Ectodermal cell (in vitro differentiated cells): Measurements from ENCODE around the gene COLQ.
"Not testable (repeated sequence)": the region's sequence is repeated elsewhere in the genome, so short reads cannot be mapped to it uniquely, and the experiment has no call there.

ENCODE experiments used
- H3K27ac ChIP-seq: 2 replicates; pipeline ENCODE4 v1.7.0; 2013; ENCODE audit warnings: mild to moderate bottlenecking, low read depth, low read length; ENCODE audit not compliant: insufficient read depth, poor library complexity, severe bottlenecking
- H3K27me3 ChIP-seq: 2 replicates; pipeline ENCODE4 v1.7.0; 2013; ENCODE audit warnings: mild to moderate bottlenecking, low read length; ENCODE audit not compliant: insufficient read depth, control insufficient read depth, poor library complexity, severe bottlenecking
- H3K36me3 ChIP-seq: one replicate; pipeline ENCODE4 v1.7.0; 2013; ENCODE audit warnings: low read length; ENCODE audit not compliant: control insufficient read depth, insufficient read depth
- H3K4me1 ChIP-seq: one replicate; pipeline ENCODE4 v1.7.0; 2013; ENCODE audit warnings: low read length; ENCODE audit not compliant: control insufficient read depth, insufficient read depth
- H3K4me3 ChIP-seq: 2 replicates; pipeline ENCODE4 v1.7.0; 2013; ENCODE audit warnings: low read depth, low read length, control low read depth; ENCODE audit not compliant: insufficient read depth
- H3K9me3 ChIP-seq: 2 replicates; pipeline ENCODE4 v1.7.0; 2013; ENCODE audit warnings: mild to moderate bottlenecking, low read length, moderate library complexity; ENCODE audit not compliant: control insufficient read depth
- WGBS, 2 experiments: methylation state at CpG; one replicate each; pipeline ENCODE4 v1.1.7; 2013; ENCODE audit warnings: missing lambda C conversion rate in 2 of 2; 5-methylcytosine and 5-hydroxymethylcytosine counted together

COLQ gene

GRCh38 chr3:15460891-15461531 lies 60.5 kb downstream of the COLQ start:
- no peak overlapping the region for H3K4me3 ChIP-seq
- no peaks in the 10 kb centered on the region for H3K27me3 ChIP-seq
- H3K4me1 ChIP-seq = no peaks in the 10 kb centered on the region
- H3K36me3 ChIP-seq = no peaks in the 10 kb centered on the region
- H3K9me3 ChIP-seq = no peaks in the 10 kb centered on the region
- no peak overlapping the region for H3K27ac ChIP-seq
- 77 to 82% methylated on average over 4 of the region's 4 CpGs for WGBS, 2 experiments

DNA sequence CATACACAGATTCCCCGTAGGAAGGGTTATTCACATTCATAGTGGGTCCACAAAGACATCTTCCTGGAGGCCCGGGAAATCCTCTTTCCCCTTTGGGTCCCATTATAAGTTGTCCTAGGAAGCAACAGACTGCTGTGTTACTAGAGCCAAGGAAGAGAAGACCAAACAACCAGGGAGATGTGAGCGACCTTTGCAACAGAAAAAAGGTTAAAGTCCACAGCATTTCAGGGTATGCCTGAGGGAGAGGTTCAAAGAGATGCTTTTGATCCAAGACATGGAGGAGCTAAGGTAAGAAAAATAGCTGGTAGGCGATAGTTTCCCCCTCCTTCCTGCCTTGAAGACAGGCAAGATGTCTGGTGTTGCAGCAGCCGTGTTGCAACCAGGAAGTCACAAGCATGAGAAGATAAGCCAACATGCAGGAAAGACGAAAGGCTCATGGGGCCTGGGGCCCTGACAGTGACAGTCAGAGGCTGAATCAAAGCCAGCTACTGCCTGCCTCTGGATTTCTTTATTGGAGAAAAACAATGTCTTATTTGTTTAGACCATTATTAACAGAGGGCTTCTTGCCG lies 63.2 kb downstream of the COLQ start:
- no peaks in the 10 kb centered on the region for H3K4me1 ChIP-seq
- H3K36me3 ChIP-seq = no peaks in the 10 kb centered on the region
- H3K9me3 ChIP-seq = no peaks in the 10 kb centered on the region
- no peak overlapping the region for H3K27ac ChIP-seq
- H3K27me3 ChIP-seq = no peaks in the 10 kb centered on the region
- WGBS, 2 experiments = 91 to 92% methylated on average over 6 of the region's 7 CpGs
- no peak overlapping the region for H3K4me3 ChIP-seq

DNA sequence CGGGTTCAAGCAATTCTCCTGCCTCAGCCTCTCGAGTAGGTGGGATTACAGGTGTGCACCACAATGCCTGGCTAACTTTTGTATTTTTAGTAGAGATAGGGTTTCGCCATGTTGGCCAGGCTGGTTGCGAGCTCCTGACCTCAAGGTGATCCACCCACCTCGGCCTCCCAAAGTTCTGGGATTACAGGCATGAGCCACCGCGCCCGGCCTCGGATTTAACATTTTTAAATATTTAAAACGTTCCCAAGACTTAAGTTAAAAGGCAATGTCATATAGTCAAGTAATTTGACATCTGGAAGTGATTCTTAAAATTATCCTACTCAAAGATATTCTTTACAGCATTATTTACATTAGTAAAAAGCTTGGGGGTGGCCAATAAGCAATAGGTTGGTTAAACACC lies 64.6 kb downstream of the COLQ start:
- not testable (repeated sequence) for H3K27ac ChIP-seq, H3K9me3 ChIP-seq, H3K4me3 ChIP-seq, H3K36me3 ChIP-seq, H3K4me1 ChIP-seq, H3K27me3 ChIP-seq
- 82 to 94% methylated on average over 9 to 10 of the region's 10 CpGs for WGBS, 2 experiments

GRCh38 chr3:15456321-15456720 lies 65.2 kb downstream of the COLQ start:
- no peaks in the 10 kb centered on the region for H3K27me3 ChIP-seq

DNA sequence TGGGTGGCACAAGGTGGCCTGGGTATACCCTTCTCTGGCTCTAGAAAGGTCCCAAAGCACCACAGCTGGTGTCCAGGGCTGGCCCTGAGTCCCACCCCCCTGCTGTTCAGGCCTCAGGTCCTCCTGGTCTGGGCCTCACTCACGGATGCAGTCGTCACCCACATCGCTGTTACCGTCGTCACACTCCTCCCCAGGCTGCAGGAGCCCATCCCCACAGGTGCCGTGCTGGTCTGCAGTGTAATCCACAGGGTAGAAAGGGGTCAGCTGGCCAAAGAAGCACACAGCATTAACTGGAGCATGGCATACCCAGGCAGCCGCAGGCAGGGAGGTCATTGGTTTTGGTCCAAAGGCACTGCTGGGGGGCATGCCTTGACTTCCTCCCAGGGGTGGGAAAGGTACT lies 65.8 kb downstream of the COLQ start:
- WGBS, 2 experiments = 94% methylated on average over 7 of the region's 7 CpGs
- Histone ChIP-seq H3K4me3 (no peak overlapping the region), H3K9me3 (no peaks in the 10 kb centered on the region), H3K27ac (no peak overlapping the region), H3K36me3 (no peaks in the 10 kb centered on the region), H3K4me1 (no peaks in the 10 kb centered on the region), H3K27me3 (no peaks in the 10 kb centered on the region)

More at GRCh38 chr3:15456321-15456720, 65.2 kb downstream of the COLQ start:
- Histone ChIP-seq H3K36me3 (no peaks in the 10 kb centered on the region), H3K4me3 (no peak overlapping the region), H3K4me1 (no peaks in the 10 kb centered on the region), H3K27ac (no peak overlapping the region), H3K9me3 (no peaks in the 10 kb centered on the region)
- WGBS, 2 experiments = 95 to 96% methylated on average over 2 of the region's 2 CpGs

DNA sequence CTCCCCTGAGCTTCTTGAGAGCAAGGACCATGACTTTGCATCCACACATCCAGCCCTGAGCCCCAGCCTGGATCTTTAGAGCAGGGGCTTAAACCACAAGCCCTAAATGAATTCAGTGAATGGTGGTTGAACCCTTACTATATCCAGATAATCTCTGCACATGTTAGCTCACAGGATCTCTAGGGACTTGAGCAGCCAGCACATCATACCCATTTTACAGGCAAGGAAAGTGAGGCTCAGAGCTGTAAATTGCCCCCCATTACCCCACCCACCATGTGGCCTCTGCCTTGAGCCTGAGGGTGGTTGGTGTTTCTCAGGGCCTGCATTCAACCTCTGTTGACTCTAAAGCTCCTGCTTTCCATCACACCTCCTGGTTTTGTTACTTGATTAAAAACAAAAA lies 66.5 kb downstream of the COLQ start:
- no peaks in the 10 kb centered on the region for H3K4me1 ChIP-seq
- H3K27ac ChIP-seq = no peak overlapping the region
- H3K4me3 ChIP-seq = no peak overlapping the region
- H3K27me3 ChIP-seq = no peaks in the 10 kb centered on the region
- no peaks in the 10 kb centered on the region for H3K36me3 ChIP-seq
- H3K9me3 ChIP-seq = no peaks in the 10 kb centered on the region

DNA sequence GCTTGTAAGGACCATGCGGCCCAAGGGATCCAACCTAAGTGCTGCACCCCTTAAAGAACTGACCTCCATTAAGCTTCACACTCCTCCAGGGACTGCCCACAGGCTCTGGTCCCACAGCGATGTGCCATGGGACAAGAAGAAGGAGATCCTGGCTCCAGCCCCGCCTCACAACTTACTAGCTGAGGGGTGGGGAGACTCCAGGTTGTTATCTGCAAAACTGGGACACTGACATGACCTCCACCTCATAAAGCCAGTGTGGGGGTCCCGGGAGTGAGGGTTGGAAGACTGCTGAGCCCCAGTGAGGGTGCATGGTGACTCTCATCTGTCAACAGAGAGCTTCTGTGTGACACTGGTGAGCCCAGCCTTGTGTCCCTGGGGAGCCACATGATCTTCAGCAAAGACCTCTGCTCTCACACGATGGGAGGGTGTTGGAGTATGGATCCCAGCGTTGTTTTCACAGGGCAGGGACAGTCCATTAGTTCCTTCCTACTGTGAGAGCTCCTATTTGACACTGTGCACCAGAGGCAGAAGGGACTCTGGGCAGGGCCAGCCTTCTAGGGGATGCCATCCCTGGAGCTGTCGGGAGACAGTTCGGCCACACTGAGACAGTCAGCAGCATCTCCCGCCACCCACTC lies 67.4 kb downstream of the COLQ start:
- Histone ChIP-seq H3K9me3 (no peaks in the 10 kb centered on the region), H3K4me1 (no peaks in the 10 kb centered on the region), H3K4me3 (no peak overlapping the region), H3K27me3 (no peaks in the 10 kb centered on the region), H3K36me3 (no peaks in the 10 kb centered on the region), H3K27ac (no peak overlapping the region)
- 78 to 80% methylated on average over 9 of the region's 9 CpGs for WGBS, 2 experiments

GRCh38 chr3:15453501-15453900 lies 68.0 kb downstream of the COLQ start:
- Histone ChIP-seq H3K27me3 (no peaks in the 10 kb centered on the region), H3K4me3 (no peak overlapping the region), H3K4me1 (no peaks in the 10 kb centered on the region), H3K36me3 (no peaks in the 10 kb centered on the region), H3K9me3 (no peaks in the 10 kb centered on the region), H3K27ac (no peak overlapping the region)
- 86 to 89% methylated on average over 8 of the region's 8 CpGs for WGBS, 2 experiments

- no peaks in the 10 kb centered on the region for H3K27me3 ChIP-seq
- no peak overlapping the region for H3K27ac ChIP-seq
- no peaks in the 10 kb centered on the region for H3K36me3 ChIP-seq
- H3K4me3 ChIP-seq = no peak overlapping the region
- no peaks in the 10 kb centered on the region for H3K4me1 ChIP-seq
- H3K9me3 ChIP-seq = no peaks in the 10 kb centered on the region
- 92 to 93% methylated on average over 5 of the region's 5 CpGs for whole genome bisulfite sequencing, 2 experiments
These were observed 68.5 kb downstream of the COLQ start for GRCh38 chr3:15452961-15453360.

DNA sequence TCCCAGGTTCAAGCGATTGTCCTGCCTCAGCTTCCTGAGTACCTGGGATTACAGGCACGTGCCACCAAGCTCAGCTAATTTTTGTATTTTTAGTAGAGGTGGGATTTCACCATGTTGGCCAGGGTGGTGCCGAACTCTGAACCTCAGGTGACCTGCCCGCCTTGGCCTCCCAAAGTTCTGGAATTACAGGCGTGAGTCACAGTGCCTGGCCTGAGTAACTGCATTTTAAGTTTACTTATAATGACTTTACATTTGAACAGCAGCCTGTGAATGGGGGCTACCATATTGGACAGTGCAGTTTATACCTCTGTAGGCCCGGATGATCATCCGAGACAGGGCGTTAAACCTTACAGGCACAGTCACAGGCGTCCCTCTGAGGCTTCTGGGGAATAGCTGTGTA lies 69.3 kb downstream of the COLQ start:
- H3K27ac ChIP-seq = no peak overlapping the region
- no peaks in the 10 kb centered on the region for H3K27me3 ChIP-seq
- 81% methylated on average over 9 of the region's 9 CpGs for WGBS, 2 experiments
- H3K9me3 ChIP-seq = no peaks in the 10 kb centered on the region
- no peaks in the 10 kb centered on the region for H3K4me1 ChIP-seq
- H3K36me3 ChIP-seq = no peaks in the 10 kb centered on the region
- H3K4me3 ChIP-seq = no peak overlapping the region
